H54 (cell line): ENCODE measurements around the gene CDC42SE2.
"Not testable (repeated sequence)": the region's sequence is repeated elsewhere in the genome, so short reads cannot be mapped to it uniquely, and the experiment has no call there.

Experiments
- DNase-seq: peaks from one replicate; pipeline ENCODE4 v3.0.0; 2011; ENCODE audit warnings: low spot score, mixed read lengths; ENCODE audit not compliant: insufficient read length
- FAIRE-seq: peaks from 3 replicates; lab custom pipeline; 2011; peaks lifted over from hg19 to GRCh38; lab: Jason Lieb, UNC
- POLR2A ChIP-seq: IDR thresholded peaks from 2 replicates; pipeline ENCODE4 v1.6.1; 2011; ENCODE audit warnings: low read depth, mild to moderate bottlenecking, low read length

The CDC42SE2 gene

DNA sequence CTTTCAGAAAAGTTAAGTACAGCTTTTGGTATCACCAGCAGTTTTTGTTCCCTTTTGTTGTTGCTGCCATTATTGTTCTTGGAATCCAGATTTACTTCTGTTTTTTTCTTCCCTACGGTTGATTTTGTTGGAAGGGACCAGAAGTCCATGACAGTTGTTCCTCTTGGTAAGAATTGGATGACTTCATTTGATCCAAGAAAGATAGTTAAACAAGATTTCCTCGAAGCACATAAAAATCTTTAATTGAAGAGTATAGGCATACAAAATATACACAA, 65.4 kb downstream of the CDC42SE2 start:
- FAIRE-seq (peak; percentile 15), DNase-seq (no peak)
- no peak for TF ChIP-seq POLR2A

DNA sequence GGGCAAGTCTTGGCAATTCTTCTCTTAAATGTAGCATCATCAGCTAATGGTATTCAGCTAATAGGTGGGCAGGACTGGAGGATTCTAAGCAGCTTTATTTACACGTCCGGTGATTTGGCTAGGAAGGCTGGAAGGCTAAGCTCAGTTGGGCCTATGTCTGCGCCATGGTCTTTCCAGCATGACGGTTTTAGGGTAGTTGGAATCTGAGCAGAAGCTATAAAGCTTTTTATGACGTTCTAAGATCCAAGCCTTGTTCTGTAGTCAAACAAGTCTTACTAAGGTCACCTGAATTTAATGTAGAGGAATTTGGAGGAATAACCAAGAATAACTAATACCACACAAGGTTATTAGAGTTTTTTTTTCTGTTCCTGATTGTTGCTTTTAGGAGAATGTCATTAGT, 66.2 kb downstream of the CDC42SE2 start:
- FAIRE-seq (no peak), DNase-seq (no peak)
- no peak for TF ChIP-seq POLR2A

DNA sequence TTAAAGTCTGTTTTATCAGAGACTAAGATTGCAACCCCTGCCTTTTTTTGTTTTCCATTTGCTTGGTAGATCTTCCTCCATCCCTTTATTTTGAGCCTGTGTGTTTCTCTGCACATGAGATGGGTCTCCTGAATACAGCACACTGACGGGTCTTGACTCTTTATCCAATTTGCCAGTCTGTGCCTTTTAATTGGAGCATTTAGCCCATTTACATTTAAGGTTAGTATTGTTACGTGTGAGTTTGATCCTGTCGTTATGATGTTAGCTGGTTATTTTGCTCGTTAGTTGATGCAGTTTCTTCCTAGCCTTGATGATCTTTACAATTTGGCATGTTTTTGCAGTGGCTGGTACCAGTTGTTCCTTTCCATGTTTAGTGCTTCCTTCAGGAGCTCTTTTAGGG, 71.9 kb downstream of the CDC42SE2 start:
- not testable (repeated sequence) for DNase-seq, FAIRE-seq

DNA sequence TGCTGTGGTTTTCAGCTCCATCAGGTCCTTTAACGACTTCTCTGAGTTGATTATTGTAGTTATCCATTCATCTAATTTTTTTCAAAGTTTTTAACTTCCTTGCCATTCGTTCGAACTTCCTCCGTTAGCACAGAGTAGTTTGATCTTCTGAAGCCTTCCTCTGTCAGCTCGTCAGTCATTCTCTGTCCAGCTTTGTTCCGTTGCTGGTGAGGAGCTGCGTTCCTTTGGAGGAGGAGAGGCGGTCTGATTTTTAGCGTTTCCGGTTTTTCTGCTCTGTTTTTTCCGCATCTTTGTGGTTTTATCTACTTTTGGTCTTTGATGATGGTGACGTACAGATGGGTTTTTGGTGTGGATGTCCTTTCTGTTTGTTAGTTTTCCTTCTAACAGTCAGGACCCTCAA, 72.9 kb downstream of the CDC42SE2 start:
- not testable (repeated sequence) for FAIRE-seq

DNA sequence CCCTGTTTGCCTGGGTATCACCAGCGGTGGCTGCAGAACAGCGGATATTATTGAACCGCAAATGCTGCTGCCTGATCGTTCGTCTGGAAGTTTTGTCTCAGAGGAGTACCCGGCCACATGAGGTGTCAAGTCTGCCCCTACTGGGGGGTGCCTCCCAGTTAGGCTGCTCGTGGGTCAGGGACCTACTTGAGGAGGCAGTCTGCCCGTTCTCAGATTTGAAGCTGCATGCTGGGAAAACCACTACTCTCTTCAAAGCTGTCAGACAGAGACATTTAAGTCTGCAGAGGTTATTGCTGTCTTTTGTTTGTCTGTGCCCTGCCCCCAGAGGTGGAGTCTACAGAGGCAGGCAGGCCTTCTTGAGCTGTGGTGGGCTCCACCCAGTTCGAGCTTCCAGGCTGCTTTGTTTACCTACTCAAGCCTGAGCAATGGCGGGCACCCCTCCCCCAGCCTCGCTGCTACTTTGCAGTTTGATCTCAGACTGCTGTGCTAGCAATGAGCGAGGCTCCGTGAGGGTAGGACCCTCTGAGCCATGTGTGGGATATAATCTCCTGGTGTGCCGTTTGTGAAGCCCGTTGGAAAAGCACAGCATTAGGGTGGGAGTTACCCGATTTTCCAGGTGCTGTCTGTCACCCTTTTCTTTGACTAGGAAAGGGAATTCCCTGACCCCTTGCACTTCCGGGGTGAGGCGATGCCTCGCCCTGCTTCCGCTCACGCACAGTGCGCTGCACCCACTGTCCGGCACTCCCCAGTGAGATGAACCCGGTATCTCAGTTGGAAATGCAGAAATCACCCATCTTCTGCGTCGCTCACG, 73.6 kb downstream of the CDC42SE2 start:
- not testable (repeated sequence) for DNase-seq, FAIRE-seq

More for the DNA sequence above, 72.9 kb downstream of the CDC42SE2 start:
- DNase-seq: not testable (repeated sequence)

DNA sequence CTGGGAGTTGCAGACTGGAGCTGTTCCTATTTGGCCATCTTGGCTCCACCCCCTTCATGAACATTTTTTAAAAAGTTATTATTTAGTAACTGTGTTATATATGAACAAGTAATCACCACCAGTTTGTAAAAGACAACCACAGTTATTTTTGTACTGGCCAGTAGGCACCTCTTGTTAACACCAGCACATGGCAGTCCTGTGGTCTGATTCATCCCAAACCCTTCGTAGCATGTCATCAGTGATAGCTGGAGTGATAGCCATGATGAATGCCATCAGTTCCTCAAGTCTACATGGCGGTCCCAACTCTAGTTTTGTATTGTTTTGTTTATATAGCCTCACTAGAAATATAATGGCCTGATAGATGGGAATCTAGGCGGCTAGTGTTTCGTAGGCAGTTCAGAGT, 74.2 kb downstream of the CDC42SE2 start:
- FAIRE-seq (no peak), DNase-seq (no peak)
- TF ChIP-seq POLR2A: no peak

DNA sequence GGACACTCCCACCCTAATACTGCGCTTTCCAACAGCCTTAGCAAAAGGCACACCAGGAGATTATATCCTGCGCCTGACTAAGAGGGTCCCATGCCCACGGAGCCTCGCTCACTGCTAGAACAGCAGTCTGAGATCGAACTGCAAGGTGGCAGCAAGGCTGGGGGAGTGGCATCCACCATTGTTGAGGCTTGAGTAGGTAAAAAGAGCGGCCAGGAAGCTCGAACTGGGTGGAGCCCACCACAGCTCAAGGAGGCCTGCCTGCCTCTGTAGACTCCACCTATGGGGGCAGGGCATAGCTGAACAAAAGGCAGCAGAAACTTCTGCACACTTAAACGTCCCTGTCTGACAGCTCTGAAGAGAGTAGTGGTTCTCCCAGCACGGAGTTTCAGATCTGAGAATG, 80.4 kb downstream of the CDC42SE2 start:
- DNase-seq, FAIRE-seq: not testable (repeated sequence)

DNA sequence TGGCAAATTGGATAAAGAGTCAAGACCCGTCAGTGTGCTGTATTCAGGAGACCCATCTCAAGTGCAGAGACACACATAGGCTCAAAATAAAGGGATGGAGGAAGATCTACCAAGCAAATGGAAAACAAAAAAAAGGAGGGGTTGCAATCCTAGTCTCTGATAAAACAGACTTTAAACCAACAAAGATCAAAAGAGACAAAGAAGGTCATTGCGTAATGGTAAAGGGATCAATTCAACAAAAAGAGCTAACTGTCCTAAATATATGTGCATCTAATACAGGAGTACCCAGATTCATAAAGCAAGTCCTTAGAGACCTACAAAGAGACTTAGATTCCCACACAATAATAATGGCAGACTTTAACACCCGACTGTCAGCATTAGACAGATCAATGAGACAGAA, 82.4 kb downstream of the CDC42SE2 start:
- not testable (repeated sequence) for DNase-seq, FAIRE-seq

DNA sequence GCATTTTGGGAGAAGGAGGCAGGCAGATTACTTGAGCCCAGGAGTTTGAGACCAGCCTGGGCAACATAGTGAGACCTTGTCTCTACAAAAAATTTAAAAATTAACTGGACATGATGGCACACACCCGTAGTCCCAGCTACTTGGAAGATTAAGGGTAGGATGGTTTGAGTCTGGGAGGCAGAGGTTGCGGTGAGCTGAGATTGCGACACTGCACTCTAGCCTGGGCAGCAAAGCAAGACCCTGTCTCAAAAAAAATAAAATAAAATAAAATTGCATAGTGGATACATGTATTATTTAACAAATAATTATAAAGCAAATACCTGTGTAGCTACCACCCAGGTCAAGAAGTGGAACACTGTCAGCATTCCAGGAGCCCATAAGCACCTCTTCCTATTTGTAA, 90.1 kb downstream of the CDC42SE2 start:
- FAIRE-seq: no peak

DNA sequence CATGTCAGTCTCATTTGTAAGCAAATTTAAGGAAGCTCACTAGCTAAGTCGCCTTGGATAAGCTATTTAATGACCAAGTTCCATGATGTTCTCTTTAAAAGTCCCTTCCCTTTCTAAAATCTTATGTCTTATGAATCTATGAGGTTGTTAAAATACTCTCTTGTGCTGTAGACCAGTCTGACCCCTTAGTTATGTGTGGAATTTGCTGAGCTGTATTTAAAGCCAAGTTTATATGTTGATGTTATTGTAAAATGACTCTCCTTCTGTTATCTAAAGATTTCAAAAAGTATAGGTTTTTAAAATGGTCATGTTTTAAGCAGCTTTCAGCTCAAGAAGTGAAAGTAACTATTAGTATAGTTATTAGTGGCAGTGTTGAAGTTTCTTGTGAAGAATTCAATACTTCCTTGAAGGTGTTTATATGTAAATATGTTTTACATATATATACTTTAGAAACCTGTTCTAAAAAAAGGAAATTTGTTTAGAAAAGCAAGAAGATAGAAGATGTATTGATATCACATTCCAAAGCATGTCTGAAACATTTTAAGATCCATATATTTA, 92.2 kb downstream of the CDC42SE2 start:
- DNase-seq (no peak), FAIRE-seq (no peak)
- no peak for TF ChIP-seq POLR2A

More for the DNA sequence above, 90.1 kb downstream of the CDC42SE2 start:
- no peak for TF ChIP-seq POLR2A
- no peak for DNase-seq

DNA sequence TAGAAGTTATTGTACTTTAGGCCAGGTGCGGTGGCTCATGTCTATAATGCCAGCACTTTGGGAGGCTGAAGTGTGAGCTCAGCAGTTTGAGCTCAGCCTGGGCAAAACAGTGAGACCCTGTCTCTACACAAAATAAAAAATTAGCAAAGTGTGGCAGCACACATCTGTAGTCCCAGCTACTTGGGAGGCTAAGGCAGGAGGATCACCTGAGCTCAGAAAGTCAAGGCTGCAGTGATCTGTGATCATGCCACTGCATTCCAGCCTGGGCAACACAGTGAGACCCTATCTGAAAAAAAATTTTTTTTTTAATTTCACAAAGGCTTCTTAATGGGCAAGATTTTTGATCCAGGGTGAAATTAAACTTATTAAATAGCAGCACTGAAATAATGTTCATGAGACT, 92.8 kb downstream of the CDC42SE2 start:
- FAIRE-seq (no peak), DNase-seq (no peak)
- no peak for TF ChIP-seq POLR2A

DNA sequence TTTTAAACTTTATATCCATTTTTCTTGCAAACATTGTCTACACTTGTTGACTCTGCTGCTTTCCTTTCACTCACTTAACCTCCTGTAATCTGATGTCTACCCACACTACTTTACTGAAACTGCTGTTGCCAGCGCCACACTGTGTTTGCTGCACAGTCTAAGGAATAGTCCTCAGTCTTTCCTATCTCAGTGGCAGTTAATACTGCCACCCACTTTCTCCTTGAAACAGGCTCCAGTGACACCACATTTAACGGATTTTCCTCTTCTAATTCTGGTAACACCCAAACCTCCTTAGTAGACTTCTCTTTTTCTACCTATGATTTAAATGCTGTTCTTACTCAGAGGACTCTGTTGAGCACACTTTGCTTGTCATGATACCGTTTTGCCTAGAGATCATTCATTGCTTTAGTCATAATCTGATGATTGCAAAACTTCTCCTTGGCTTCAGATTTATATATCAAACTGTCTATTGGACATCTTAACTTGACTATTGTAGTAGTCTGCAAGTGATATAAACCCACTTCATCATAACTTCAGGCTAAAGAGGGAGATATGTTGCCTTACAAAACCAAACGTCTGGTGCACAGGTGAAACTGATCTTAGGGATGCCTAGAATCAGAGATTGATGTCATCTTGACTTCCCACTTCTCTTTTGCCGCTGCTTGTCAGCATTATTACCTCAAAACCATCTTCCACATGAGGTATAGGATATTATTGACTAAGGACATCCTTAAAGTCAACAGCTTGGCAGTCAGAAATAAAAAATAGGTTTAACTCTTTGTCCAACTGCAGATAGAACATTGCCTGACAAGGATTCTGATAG, 94.1 kb downstream of the CDC42SE2 start:
- no peak for FAIRE-seq
- no peak for TF ChIP-seq POLR2A
- no peak for DNase-seq

DNA sequence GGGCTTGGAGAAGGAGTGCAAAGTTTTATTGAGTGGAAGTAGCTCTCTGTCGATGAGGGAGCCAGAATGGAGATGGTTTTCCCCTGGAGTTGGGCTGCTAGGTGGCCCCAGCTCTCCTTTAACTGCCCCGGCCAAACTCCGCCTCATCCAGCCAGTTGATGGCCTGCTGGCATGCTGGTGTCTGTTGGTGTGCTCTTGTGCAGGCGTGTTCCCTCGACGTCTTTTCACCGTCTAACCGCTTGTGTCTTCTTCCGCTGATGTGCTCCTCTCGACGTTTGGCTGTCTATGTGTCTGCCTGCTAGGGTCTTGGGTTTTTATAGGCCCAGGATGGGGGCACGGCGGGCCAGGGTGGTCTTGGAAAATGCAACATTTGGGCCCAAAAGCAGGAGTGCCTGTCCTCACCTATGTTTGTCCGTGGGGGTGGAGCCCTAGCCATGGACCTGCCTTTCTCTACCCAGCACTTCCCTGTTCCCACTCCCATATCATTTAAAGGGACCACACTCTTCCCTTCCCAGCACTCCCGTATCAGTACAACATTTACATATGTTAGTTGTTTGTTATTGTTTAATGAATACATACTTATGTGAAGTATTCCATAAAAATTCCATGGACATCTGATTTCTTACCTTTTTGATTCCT, 97.9 kb downstream of the CDC42SE2 start:
- TF ChIP-seq POLR2A: no peak
- DNase-seq: no peak
- FAIRE-seq: no peak

DNA sequence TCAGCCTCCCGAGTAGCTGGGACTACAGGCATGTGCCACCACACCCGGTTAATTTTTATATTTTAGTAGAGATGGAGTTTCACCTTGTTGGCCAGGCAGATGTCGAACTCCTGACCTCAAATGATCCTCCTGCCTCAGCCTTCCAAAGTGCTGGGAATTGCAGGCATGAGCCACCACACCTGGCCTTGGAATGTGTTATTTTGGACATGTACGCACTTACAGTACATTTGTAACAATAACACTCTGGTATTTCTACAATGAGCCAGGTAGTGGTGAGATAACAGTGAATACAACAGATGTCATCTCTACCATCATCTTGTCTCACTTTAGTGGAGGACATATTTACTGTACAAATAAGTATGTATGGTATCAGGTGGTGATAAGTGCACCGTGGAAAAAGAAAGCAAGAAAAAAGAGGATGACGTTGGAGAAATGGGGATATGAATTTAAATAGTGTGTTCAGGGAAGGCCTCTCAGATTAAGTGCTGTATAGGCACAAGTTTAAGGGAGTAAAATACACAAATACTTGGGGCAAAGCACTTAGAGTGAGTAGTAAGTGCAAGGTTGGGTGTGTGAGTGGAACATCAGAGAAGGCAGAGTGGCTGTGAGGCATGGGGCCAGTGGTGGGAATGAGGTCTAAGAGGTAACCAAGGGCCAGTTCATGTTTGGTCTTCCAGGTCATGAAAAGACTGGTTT, 100.1 kb downstream of the CDC42SE2 start:
- DNase-seq (no peak), FAIRE-seq (peak; percentile 60)
- TF ChIP-seq POLR2A: no peak
